Adipocyte (in vitro differentiated cells): ENCODE measurements around the gene S100A16.
"Not testable (repeated sequence)": the region's sequence is repeated elsewhere in the genome, so short reads cannot be mapped to it uniquely, and the experiment has no call there.

Source experiments
- DNase-seq: peaks from one replicate; pipeline ENCODE4 v3.0.0-alpha.2; 2015; ENCODE audit warnings: low read depth
- H3K27me3 ChIP-seq: replicated peaks from 2 replicates; pipeline ENCODE4 v1.7.0; 2013; ENCODE audit warnings: mild to moderate bottlenecking, low read length, moderate library complexity; ENCODE audit not compliant: control insufficient read depth, insufficient read depth
- H3K36me3 ChIP-seq: 2 replicates; pipeline ENCODE4 v1.7.0; 2013; ENCODE audit warnings: low read length, mild to moderate bottlenecking, moderate library complexity; ENCODE audit not compliant: control insufficient read depth, insufficient read depth, severe bottlenecking
- H3K4me1 ChIP-seq: 2 replicates; pipeline ENCODE4 v1.7.0; 2013; ENCODE audit warnings: mild to moderate bottlenecking, low read length, moderate library complexity; ENCODE audit not compliant: control insufficient read depth, insufficient read depth
- H3K4me3 ChIP-seq: 2 replicates; pipeline ENCODE4 v1.7.0; 2013; ENCODE audit warnings: mild to moderate bottlenecking, low read length, moderate library complexity
- H3K9ac ChIP-seq: 2 replicates; pipeline ENCODE4 v1.7.0; 2013; ENCODE audit warnings: mild to moderate bottlenecking, low read length, moderate library complexity
- H3K9me3 ChIP-seq: 2 replicates; pipeline ENCODE4 v1.7.0; 2013; ENCODE audit warnings: mild to moderate bottlenecking, low read length, moderate library complexity; ENCODE audit not compliant: control insufficient read depth

Gene S100A16

DNA sequence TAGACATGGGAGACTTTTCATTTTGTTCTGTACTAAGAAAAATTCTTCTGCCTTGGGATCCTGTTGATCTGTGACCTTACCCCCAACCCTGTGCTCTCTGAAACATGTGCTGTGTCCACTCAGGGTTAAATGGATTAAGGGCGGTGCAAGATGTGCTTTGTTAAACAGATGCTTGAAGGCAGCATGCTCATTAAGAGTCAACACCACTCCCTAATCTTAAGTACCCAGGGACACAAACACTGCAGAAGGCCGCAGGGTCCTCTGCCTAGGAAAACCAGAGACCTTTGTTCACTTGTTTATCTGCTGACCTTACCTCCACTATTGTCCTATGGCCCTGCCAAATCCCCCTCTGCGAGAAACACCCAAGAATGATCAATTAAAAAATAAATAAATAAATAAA is 29.4 kb downstream of the S100A16 start:
- not testable (repeated sequence) for H3K27me3 ChIP-seq, H3K9ac ChIP-seq, H3K36me3 ChIP-seq

DNA sequence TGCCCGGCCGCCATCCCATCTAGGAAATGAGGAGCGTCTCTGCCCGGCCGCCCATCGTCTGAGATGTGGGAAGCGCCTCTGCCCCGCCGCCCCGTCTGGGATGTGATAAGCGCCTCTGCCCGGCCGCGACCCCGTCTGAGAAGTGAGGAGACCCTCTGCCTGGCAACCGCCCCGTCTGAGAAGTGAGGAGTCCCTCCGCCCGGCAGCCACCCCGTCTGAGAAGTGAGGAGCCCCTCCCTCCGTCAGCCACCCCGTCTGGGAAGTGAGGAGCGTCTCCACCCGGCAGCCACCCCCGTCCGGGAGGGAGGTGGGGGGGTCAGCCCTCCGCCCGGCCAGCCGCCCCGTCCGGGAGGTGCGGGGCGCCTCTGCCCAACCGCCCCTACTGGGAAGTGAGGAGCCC is 30.1 kb downstream of the S100A16 start:
- peaks cover 27% of the 10 kb centered on the region for H3K4me1 ChIP-seq
- H3K4me3 ChIP-seq, H3K9ac ChIP-seq, H3K36me3 ChIP-seq, DNase-seq, H3K27me3 ChIP-seq, H3K9me3 ChIP-seq: not testable (repeated sequence)

More for the DNA sequence above, 29.4 kb downstream of the S100A16 start:
- not testable (repeated sequence) for H3K9me3 ChIP-seq, DNase-seq, H3K4me3 ChIP-seq
- H3K4me1 ChIP-seq: peaks cover 27% of the 10 kb centered on the region

DNA sequence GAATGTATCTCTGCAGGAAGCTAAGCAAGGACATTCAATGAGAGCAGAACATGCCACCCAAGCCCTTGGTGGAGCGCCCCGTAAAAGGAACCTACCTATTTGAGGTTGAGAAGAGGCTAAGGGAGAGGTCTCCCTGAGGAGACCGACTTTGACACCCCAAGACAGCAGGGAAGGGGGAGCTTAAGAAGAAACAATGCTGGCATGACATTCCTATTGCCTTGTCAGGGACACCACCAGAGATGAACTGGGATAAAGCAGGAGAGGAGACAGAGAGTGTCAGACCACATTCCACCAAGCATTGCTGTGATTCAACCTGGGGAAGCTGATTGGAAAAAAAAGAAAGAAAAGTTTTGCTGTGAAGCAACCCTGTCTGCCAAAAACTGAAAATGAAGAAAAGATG is 34.0 kb downstream of the S100A16 start:
- H3K9me3 ChIP-seq: no peaks in the 10 kb centered on the region
- no peak overlapping the region for H3K4me3 ChIP-seq
- peaks cover 18% of the 10 kb centered on the region for H3K4me1 ChIP-seq
- H3K36me3 ChIP-seq: no peaks in the 10 kb centered on the region
- H3K9ac ChIP-seq: no peak overlapping the region
- no peaks in the 10 kb centered on the region for H3K27me3 ChIP-seq
- no peak for DNase-seq

DNA sequence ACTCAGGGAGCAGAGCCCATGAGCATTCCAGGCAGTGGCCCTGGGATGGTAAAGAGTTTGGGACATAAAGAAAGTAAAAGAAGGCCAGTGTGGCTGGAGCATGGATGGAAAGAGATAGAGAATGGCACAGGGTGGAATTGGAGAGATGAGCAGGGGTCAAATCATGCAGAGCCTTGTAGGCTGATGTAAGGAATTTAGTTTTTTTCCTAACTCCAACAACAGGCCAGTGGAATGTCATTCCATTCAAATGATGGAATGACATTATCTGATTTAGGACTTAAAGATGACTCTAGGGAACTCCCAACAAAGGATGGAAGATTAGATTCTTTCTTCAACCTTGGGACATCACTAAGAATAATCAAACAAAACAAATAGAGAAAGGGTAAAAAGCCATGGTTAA is 34.4 kb downstream of the S100A16 start:
- no peak overlapping the region for H3K9ac ChIP-seq
- H3K4me3 ChIP-seq: no peak overlapping the region

DNA sequence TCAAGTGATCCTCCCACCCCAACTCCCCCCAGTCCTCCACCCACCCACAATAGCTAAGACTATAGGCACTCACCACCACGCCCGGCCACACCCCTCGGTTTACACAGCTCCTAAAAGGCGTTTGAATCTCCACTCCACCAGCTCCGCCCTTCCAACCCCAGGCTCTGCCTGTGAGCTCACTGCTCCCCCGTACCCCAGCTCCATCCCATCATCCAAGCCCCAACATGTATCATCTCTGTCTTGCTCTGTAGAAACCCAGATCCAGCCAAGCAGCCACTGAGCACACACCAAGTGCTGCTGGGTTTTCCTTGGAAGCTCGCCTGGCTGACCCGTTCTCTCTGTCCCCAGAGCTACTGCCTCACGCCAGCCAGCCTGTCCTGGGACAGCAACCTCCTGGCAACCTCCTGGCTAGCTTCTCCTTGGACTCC is 35.3 kb downstream of the S100A16 start:
- Histone ChIP-seq H3K9ac (no peak overlapping the region), H3K36me3 (no peaks in the 10 kb centered on the region), H3K27me3 (no peaks in the 10 kb centered on the region), H3K4me3 (no peak overlapping the region), H3K9me3 (no peaks in the 10 kb centered on the region), H3K4me1 (peaks cover 28% of the 10 kb centered on the region)
- no peak for DNase-seq

More for the DNA sequence above, 34.4 kb downstream of the S100A16 start:
- no peaks in the 10 kb centered on the region for H3K27me3 ChIP-seq
- DNase-seq: peak; percentile 38
- H3K36me3 ChIP-seq: no peaks in the 10 kb centered on the region
- peaks cover 20% of the 10 kb centered on the region for H3K4me1 ChIP-seq
- H3K9me3 ChIP-seq: no peaks in the 10 kb centered on the region

DNA sequence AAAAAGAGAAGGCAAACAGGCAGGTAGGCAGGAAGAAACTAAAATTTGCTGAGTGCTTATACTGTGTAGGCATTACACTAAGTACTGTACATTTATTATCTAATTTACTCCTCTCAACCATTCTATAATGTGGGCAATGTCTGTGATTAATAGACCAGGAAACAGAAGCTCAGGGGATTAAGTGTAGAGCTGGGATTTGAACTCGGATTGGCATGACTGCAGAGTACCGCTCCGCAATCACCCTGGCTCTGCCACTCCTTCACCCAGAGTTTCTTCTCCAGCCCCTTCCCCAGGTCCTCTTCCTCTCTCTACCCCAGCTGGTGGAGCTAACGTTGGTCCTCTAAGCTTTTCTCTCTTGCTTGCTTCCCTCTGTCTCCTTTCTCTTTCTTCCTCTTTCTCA is 35.8 kb downstream of the S100A16 start:
- Histone ChIP-seq H3K9ac (no peak overlapping the region), H3K4me1 (peaks cover 32% of the 10 kb centered on the region), H3K9me3 (no peaks in the 10 kb centered on the region), H3K36me3 (no peaks in the 10 kb centered on the region), H3K27me3 (no peaks in the 10 kb centered on the region), H3K4me3 (no peak overlapping the region)
- DNase-seq: no peak

DNA sequence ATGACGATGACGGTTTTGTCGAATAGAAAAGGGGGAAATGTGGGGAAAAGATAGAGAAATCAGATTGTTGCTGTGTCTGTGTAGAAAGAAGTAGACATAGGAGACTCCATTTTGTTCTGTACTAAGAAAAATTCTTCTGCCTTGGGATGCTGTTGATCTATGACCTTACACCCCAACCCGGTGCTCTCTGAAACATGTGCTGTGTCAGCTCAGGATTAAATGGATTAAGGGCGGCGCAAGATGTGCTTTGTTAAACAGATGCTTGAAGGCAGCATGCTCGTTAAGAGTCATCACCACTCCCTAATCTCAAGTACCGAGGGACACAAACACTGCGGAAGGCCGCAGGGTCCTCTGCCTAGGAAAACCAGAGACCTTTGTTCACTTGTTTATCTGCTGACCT is 37.4 kb downstream of the S100A16 start:
- H3K27me3 ChIP-seq, H3K9me3 ChIP-seq, H3K4me3 ChIP-seq, DNase-seq, H3K36me3 ChIP-seq, H3K9ac ChIP-seq: not testable (repeated sequence)
- H3K4me1 ChIP-seq: peaks cover 32% of the 10 kb centered on the region

DNA sequence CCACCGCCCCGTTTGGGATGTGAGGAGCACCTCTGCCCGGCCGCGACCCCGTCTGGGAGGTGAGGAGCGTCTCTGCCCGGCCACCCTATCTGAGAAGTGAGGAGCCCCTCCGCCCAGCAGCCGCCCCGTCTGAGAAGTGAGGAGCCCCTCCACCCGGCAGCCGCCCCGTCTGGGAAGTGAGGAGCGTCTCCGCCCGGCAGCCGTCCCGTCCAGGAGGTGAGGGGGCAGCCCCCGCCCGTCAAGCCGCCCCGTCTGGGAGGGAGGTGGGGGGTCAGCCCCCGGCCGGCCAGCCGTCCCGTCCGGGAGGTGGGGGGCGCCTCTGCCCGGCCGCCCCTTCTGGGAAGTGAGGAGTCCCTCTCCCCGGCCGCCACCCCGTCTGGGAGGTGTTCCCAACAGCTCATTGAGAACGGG is 37.9 kb downstream of the S100A16 start:
- not testable (repeated sequence) for H3K4me3 ChIP-seq, H3K27me3 ChIP-seq, DNase-seq, H3K9me3 ChIP-seq, H3K9ac ChIP-seq, H3K36me3 ChIP-seq
- peaks cover 32% of the 10 kb centered on the region for H3K4me1 ChIP-seq

DNA sequence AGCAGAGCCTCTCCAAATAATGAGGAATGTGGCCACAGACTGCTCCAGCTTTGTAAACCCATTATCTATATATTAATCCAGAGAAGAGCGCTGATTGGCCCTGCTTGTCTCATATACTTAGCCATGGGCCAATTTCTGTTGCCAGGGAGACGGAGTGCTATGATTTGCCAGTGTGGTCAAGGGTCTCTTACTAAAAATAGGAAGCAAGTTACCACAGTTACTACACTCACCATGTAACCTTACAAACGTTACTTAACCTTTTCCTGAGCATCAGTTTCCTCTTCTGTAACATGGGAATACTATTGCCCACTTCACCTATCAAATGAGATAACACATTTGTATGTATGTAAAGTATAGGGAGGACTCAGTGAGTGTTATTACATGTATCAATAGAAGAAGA is 39.6 kb downstream of the S100A16 start:
- Histone ChIP-seq H3K9me3 (no peaks in the 10 kb centered on the region), H3K27me3 (no peaks in the 10 kb centered on the region), H3K9ac (peak overlapping the region; percentile 73), H3K36me3 (no peaks in the 10 kb centered on the region), H3K4me3 (peak overlapping the region; percentile 53), H3K4me1 (peaks cover 27% of the 10 kb centered on the region)
- DNase-seq: no peak

DNA sequence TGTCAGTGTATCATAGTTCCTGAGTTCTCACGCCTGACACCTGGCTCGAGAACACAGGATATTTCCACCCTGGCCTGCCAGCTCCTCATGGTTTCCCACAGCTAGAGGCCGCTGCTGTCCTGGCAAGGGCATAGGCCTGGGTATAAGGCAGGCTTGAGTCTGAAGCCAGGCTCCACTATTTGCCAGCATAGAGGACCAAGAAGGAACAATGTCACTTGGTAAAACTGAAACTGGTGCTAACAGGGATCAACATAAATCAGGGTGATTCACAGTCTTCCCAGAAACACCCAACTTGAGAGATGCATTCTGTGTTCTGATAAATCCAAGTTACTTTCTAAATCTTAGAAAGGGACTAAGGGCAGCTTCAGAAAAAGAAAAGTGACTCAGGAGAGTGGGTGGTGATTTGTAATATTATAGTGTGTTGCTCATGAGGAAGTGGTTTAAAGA is 40.3 kb downstream of the S100A16 start:
- peak overlapping the region; percentile 53 for H3K4me3 ChIP-seq
- no peaks in the 10 kb centered on the region for H3K36me3 ChIP-seq
- peak overlapping the region; percentile 73 for H3K9ac ChIP-seq
- no peaks in the 10 kb centered on the region for H3K9me3 ChIP-seq
- peak; percentile 93 for DNase-seq
- H3K4me1 ChIP-seq: peaks cover 27% of the 10 kb centered on the region
- no peaks in the 10 kb centered on the region for H3K27me3 ChIP-seq

DNA sequence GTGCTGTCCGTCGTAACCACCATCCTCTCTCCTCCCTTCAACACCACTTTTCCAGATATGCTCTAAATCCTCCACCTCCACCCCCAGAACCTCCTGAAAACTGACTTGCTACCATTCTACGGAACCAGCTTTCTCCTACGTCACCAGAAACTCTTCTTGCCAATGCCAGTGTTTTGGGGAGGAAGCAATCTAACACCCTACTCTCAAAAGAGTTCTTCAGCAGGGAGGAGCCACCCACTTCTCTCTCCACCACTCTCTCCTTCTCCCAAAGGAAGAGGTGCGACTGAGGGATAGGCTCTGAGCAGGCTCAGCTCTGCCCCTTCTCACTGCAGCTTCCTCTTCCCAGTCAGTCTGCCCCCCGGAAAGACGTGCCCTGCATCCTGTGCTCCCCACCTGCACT is 41.2 kb downstream of the S100A16 start:
- Histone ChIP-seq H3K27me3 (no peaks in the 10 kb centered on the region), H3K4me3 (no peak overlapping the region), H3K36me3 (no peaks in the 10 kb centered on the region), H3K9me3 (no peaks in the 10 kb centered on the region), H3K9ac (no peak overlapping the region), H3K4me1 (peaks cover 34% of the 10 kb centered on the region)
- no peak for DNase-seq

DNA sequence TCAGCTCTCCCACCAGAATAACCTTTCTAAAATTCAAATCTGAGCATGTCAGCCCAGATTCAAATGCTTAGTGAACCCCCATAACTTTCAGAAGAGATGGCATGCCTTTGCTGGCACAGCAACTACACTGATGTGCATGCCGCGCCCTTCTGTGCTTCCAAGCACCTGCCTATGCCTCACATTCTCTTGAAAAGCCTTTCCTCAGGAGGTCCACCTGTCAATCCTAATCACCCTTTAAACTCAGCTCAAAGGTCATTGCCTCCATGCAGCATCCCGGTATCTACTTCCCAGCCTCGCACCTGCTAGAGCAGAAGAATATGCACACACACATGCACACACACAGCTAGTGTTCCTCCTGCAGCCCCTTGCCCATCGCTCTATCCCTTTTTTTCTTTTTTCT is 42.1 kb downstream of the S100A16 start:
- Histone ChIP-seq H3K9ac (no peak overlapping the region), H3K4me3 (no peak overlapping the region), H3K36me3 (no peaks in the 10 kb centered on the region), H3K27me3 (no peaks in the 10 kb centered on the region), H3K9me3 (no peaks in the 10 kb centered on the region), H3K4me1 (peaks cover 42% of the 10 kb centered on the region)
- DNase-seq: no peak
